Fibroblast of skin of scalp (primary cell): ENCODE measurements around the gene USP48.
A peak's percentile ranks its signal among the peaks of the same experiment; 100 is the strongest.

Experiments used
- DNase-seq: peaks from one replicate; pipeline ENCODE4 v3.0.0-alpha.2; 2013

The USP48 gene

GRCh38 chr1:21749109-21749508, 33.8 kb downstream of the USP48 start:
- no peak for DNase-seq

- no peak for DNase-seq
These were observed 39.5 kb downstream of the USP48 start for GRCh38 chr1:21743476-21743875.

GRCh38 chr1:21742578-21742977, 40.4 kb downstream of the USP48 start:
- DNase-seq = no peak

- no peak for DNase-seq
These were observed 41.7 kb downstream of the USP48 start for GRCh38 chr1:21741206-21741605.

- no peak for DNase-seq
These were observed 46.1 kb downstream of the USP48 start for GRCh38 chr1:21736876-21737275.

- no peak for DNase-seq
These were observed 46.9 kb downstream of the USP48 start for GRCh38 chr1:21736011-21736410.

- no peak for DNase-seq
These were observed 48.4 kb downstream of the USP48 start for GRCh38 chr1:21734526-21734925.

- DNase-seq = no peak
These were observed 50.3 kb downstream of the USP48 start for GRCh38 chr1:21732664-21733063.

- DNase-seq = no peak
These were observed 57.1 kb downstream of the USP48 start for GRCh38 chr1:21725748-21726392.

GRCh38 chr1:21724570-21724969, 58.4 kb downstream of the USP48 start:
- DNase-seq = no peak

- no peak for DNase-seq
These were observed 58.9 kb downstream of the USP48 start for GRCh38 chr1:21724098-21724497.

- DNase-seq = no peak
These were observed 61.5 kb downstream of the USP48 start for GRCh38 chr1:21721295-21721985.

- no peak for DNase-seq
These were observed 66.8 kb downstream of the USP48 start for GRCh38 chr1:21716169-21716568.

GRCh38 chr1:21707891-21708290, 75.1 kb downstream of the USP48 start:
- no peak for DNase-seq

GRCh38 chr1:21707086-21707840, 75.7 kb downstream of the USP48 start:
- DNase-seq = no peak

GRCh38 chr1:21706151-21706835, 76.7 kb downstream of the USP48 start:
- peak; percentile 52 for DNase-seq

GRCh38 chr1:21705303-21705980, 77.5 kb downstream of the USP48 start:
- no peak for DNase-seq

GRCh38 chr1:21704145-21704544, 78.8 kb downstream of the USP48 start:
- DNase-seq = no peak

GRCh38 chr1:21703318-21703963, 79.5 kb downstream of the USP48 start:
- DNase-seq = peak; percentile 76

GRCh38 chr1:21702780-21703179, 80.2 kb downstream of the USP48 start:
- no peak for DNase-seq

GRCh38 chr1:21701401-21701800, 81.5 kb downstream of the USP48 start:
- no peak for DNase-seq

GRCh38 chr1:21700094-21700493, 82.9 kb downstream of the USP48 start:
- DNase-seq = no peak
